ENCODE results near the gene FAM83E.

The FAM83E gene

GRCh38 chr19:48641850-48642249 is 27.0 kb upstream of the FAM83E start:
- TF ChIP-seq CTCF (IDR thresholded peaks at IDR 0.05; ENCODE audit: borderline replicate concordance, control extremely low read depth, extremely low read depth, insufficient read depth, missing control alignments): no peak
- DNase-seq (ENCODE audit: low spot score): no peak
- in situ Hi-C loops (cut with MboI; ENCODE audit: low sequenced_read_pairs, unreplicated experiment): no loop called here

DNA sequence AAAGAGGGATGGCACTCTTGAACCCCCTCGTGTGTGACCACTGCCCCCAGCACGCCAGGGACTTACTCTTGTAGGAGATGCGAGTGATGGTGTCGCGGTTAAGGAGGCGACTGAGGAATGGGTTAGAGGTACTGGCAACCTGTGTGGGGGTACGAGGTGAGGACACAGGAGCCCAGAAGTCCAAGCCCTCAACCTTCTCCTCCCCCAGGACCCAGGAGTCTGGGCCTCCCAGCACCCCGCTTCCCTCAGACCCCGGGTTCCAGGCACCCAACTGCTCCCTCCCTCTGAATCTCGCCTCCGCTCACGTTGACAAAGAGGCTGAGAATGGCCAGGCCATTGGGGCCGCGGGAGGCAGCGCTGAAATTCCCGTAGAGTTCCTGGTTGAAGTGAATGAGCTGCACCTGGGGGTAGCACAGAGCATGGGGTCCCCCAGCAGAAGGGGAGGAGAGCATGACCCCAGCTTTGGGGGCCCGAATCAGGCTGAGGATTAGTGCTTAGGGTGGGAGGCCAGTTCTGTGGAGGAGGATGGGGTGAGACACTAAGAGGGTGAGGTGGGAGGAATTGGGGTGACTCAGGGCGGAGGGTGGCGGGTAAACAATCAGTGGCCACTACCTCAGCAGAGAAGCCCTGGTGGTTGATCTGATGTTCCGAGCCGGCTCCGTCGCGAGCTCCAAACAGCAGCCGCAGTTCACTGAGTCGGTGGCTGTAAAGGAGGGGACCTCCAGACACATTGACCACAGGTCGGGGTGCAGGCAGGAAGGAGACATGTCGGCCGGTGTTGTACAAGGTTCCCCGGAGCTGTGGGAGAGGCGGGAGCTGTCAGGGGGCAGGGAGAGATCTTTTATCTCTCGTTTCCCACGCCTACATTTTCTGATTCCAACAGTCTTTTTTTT is 24.9 kb upstream of the FAM83E start:
- in situ Hi-C loops (cut with MboI; ENCODE audit: low sequenced_read_pairs, unreplicated experiment): no loop called here
- no peak for DNase-seq (ENCODE audit: low spot score)

DNA sequence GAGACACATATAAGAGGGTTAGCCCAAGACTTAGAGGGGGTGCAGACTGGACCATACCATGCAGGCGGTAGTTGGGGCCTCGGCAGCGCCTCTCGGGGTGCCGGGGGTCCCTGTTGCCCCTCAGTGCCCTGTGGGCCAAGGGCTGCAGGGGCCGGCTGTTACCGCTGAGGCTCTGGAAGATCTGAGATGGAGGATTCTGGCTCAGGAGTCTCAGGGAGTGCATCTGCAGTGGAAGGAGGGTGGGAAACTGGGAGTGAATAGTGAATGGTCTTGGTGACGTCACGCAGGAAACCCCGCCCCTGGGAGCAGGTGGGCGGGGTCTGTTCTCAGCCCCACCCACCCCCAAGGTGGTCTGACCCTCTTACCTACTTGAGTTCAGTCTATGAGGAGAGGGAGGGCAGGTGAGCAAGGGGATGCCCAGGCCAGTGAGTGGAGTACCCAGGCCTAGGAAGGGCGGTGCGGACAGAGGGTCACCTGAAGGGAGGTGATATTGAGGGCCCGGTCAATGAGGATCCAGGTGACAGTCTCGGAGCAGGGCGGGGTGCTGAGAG is 24.0 kb upstream of the FAM83E start:
- DNase-seq (ENCODE audit: low spot score): no peak
- in situ Hi-C loops (cut with MboI; ENCODE audit: low sequenced_read_pairs, unreplicated experiment): no loop called here
- no peak for TF ChIP-seq CTCF (IDR thresholded peaks at IDR 0.05; ENCODE audit: borderline replicate concordance, control extremely low read depth, extremely low read depth, insufficient read depth, missing control alignments)

More for the DNA sequence above, 24.9 kb upstream of the FAM83E start:
- TF ChIP-seq CTCF (IDR thresholded peaks at IDR 0.05; ENCODE audit: borderline replicate concordance, control extremely low read depth, extremely low read depth, insufficient read depth, missing control alignments): no peak

DNA sequence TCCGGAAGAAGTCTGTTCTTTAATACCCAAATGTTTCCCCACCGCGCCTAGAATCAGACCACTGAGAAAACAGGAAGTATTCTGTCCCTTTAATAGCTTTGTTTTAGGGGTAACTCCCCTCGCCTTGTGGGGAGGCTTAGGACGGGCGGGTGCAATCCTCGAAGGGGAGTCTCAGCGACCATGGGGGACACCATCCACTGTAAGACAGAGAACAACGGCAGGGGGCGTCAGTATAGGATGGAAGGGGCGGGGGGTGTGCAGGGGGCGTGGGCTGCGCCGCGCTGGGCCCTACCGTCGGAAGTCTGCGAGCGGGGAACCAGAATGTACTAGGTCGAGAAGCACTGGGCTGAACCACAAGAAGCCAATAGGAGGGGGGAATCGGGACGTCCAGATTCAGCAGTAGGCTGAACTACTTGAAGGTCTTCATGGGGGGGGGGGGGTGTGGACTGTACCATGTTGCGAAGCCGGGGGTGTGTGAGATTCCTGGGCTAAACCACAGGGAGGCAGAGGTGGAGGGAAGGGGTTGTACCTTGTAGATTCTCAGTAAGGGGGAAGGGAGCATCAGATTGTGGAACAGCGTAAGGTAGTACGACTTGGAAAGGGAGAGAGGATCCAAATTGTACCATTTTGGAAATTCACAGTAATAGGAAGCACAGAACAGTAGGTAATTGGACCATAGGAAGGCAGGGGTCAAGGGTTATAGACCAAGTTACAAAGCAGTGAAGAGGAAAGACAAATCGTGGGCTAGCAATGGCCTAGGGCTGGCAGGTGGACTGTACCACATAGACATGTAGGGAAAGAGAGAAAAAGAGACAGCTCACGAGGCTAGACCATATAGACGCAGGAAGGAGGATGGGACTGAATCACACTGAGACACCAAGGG is 23.3 kb upstream of the FAM83E start:
- in situ Hi-C loops (cut with MboI; ENCODE audit: low sequenced_read_pairs, unreplicated experiment): no loop called here
- DNase-seq (ENCODE audit: low spot score): peak; percentile 86
- no peak for TF ChIP-seq CTCF (IDR thresholded peaks at IDR 0.05; ENCODE audit: borderline replicate concordance, control extremely low read depth, extremely low read depth, insufficient read depth, missing control alignments)

DNA sequence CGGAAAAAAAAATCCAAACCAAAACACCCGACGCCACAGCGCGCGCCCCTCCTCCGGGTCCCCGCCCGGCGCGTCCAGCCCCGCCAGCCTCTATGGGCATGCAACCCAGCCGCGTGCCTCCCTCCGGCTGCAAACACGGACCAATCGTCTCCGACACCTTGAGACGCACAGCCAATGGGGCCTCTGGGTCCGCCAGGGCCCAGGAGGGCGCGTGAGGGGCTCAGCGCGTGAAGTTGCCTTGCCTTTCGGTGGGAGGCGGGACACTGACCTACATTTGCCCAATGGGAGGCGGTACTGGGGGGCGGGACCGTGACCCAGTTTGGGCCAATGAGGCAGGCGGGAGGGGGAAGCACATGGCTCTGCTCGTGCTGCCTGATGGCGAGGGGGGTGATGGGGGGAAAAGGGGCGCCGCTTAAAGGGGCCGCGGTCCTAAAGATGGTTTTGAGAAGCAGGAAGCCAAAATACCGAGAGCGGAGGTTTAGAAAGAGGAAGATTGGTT is 22.6 kb upstream of the FAM83E start:
- TF ChIP-seq CTCF (IDR thresholded peaks at IDR 0.05; ENCODE audit: borderline replicate concordance, control extremely low read depth, extremely low read depth, insufficient read depth, missing control alignments): no peak
- in situ Hi-C loops (cut with MboI; ENCODE audit: low sequenced_read_pairs, unreplicated experiment): no loop called here
- DNase-seq (ENCODE audit: low spot score): peak; percentile 95

GRCh38 chr19:48636859-48637448 is 22.1 kb upstream of the FAM83E start, which contains the start of gene DBP:
Gene DBP, minus strand, starts transcription at chr19:48637379. Its CDS starts 385 bp downstream, at chr19:48636994.
- DNase-seq (ENCODE audit: low spot score): no peak
- in situ Hi-C loops (cut with MboI; ENCODE audit: low sequenced_read_pairs, unreplicated experiment): no loop called here

More at GRCh38 chr19:48636859-48637448, 22.1 kb upstream of the FAM83E start, which contains the start of gene DBP:
- no peak for TF ChIP-seq CTCF (IDR thresholded peaks at IDR 0.05; ENCODE audit: borderline replicate concordance, control extremely low read depth, extremely low read depth, insufficient read depth, missing control alignments)
